ENCODE measurements around the gene CPN2. TPM values are rescaled to one million over a fixed set of nuclear protein-coding genes. Genes with fewer than 3 reads are reported as not detected.

Gene CPN2
- total and polyA plus RNA-seq, 2 of the 8 experiments (the other 6 are each of a cell fraction or from before 2014, with no cell fraction given), result 0.03 TPM; not detected in 1

Other genes with a start within 250 kb of the CPN2 start
- 12.2 and 12.9 TPM in 2 replicates for gene HES1, start 215.2 kb downstream of the CPN2 start, total RNA-seq (2021; fragmentation: NEBNext Ultra II Directional; extraction: Animal tissue kit (Norgen Biotek cat#: 25700))
- 7.9 and 9.9 TPM in 2 replicates for gene HES1, start 215.2 kb downstream of the CPN2 start, polyA plus RNA-seq (2011; rRNA removed)
- gene LRRC15, start 18.4 kb upstream of the CPN2 start, total RNA-seq (2021; fragmentation: NEBNext Ultra II Directional; extraction: Animal tissue kit (Norgen Biotek cat#: 25700)), result 0.37 and 0.40 TPM in 2 replicates
- 0.15 and 0.17 TPM in 2 replicates for gene LRRC15, start 18.4 kb upstream of the CPN2 start, polyA plus RNA-seq (2011; rRNA removed)
- 0.10 and 0.13 TPM in 2 replicates for gene GP5, start 47.9 kb upstream of the CPN2 start, total RNA-seq (2021; fragmentation: NEBNext Ultra II Directional; extraction: Animal tissue kit (Norgen Biotek cat#: 25700))
- 0.05 and 0.14 TPM in 2 replicates for gene GP5, start 47.9 kb upstream of the CPN2 start, polyA plus RNA-seq (2011; rRNA removed)
- 84.2 and 92.2 TPM in 2 replicates for gene ATP13A3, start 135.7 kb upstream of the CPN2 start, total RNA-seq (2021; fragmentation: NEBNext Ultra II Directional; extraction: Animal tissue kit (Norgen Biotek cat#: 25700))
- 12.5 and 18.6 TPM in 2 replicates for gene ATP13A3, start 135.7 kb upstream of the CPN2 start, polyA plus RNA-seq (2011; rRNA removed)

All from H1 (cell line).